ENCODE results near the gene SDCCAG8.
"Not testable (repeated sequence)": the region's sequence is repeated elsewhere in the genome, so short reads cannot be mapped to it uniquely, and the experiment has no call there.

Gene SDCCAG8

GRCh38 chr1:243255791-243256512 is at the start of gene SDCCAG8:
TSS of gene SDCCAG8 (plus strand) at chr1:243256041. CDS start at chr1:243256174, 133 bp downstream.
- peak; percentile 89 for DNase-seq (ENCODE audit: low read depth)

DNA sequence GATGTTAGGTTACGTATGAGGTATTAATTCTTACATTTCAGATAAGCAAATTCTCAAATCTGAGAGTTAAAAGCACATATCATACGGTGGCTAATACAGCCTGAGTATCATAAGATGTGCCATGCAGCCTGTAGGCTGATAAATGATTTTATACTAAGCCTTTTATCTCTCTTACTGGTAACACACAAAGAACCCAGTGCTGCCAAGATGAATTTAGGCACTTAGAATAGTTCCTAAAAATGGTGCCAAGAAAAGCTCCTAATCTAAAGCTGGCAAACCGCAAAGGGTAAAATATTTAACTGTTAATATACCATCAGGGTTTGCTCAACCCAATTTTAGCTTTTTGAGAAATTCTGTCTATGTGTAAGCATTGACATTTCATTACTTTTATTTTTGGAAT is 43.9 kb upstream of the SDCCAG8 start:
- not testable (repeated sequence) for DNase-seq (ENCODE audit: low read depth)

DNA sequence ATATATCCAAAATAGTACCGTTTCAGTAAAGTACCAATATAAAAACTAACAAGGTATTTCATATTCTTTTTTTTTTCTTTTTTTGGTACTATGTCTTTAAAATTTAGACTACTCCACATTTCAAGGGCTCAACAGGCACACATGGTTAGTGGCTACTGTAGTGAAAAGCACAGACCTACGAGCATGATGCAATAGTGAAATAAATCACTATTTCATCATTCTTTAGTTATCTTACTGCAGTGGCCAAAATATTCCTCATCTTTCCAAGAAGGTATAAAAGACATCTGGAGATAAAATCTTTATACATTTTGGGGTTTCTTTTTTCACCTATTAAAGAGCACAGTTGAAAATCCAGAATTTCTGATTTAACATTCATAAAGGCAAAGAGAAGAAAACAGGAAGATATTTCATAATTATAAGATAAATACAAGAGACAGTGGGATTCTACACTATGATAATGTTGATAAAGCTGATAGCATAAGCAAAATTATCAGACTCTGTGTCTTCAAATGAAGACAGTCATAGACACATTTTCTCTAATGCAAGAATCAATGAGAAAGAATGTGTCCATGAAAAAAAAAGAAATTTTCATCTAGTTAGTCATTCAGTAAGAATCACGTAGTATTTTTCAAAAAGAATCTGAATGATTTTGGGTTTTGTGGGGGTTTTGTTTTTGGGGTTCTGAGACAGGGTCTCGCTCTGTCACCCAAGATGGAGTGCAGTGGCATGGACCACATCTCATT is 42.6 kb upstream of the SDCCAG8 start:
- DNase-seq (ENCODE audit: low read depth): no peak

DNA sequence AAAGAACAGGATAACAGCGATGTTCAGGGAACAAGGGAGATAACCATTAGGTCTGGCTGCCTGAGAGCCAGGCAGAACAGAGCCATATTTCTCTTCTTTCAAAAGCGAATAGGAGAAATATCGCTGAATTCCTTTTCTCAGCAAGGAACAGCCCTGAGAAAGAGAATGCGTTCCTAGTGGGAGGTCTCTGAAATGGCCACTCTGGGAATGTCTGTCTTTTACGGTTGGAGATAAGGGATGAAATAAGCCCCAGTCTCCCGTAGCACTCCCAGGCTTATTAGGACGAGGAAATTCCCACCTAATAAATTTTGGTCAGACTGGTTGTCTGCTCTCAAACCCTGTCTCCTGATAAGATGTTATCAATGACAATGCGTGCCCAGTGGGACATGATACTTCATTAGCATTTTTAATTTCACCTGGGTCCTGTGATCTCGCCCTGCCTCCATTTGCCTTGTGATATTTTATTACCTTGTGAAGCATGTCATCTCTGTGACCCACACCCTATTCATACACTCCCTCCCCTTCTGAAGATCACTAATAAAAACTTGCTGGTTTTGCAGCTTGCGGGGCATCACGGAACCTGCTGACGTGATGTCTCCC is 40.5 kb upstream of the SDCCAG8 start:
- not testable (repeated sequence) for DNase-seq (ENCODE audit: low read depth)

GRCh38 chr1:243216741-243217140 is 39.1 kb upstream of the SDCCAG8 start:
- no peak for DNase-seq (ENCODE audit: low read depth)

DNA sequence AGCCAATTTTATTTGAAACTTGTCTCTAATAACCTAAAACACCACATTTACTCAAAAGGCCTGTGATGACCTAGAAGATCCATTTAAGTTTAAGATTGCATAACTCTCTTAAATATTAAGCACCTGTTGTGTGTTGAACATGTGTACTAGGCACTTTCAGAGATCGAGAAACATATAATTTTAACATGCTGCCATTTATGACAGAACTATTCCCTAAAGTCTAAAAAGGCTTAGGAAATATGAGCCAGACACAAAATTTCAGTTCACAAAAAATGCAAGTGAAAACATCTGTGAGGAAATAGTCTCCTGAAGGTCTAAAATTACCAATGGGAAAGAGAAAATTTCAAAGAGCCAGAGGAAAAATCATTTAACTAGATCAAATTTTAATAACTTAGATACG is 38.5 kb upstream of the SDCCAG8 start:
- no peak for DNase-seq (ENCODE audit: low read depth)

DNA sequence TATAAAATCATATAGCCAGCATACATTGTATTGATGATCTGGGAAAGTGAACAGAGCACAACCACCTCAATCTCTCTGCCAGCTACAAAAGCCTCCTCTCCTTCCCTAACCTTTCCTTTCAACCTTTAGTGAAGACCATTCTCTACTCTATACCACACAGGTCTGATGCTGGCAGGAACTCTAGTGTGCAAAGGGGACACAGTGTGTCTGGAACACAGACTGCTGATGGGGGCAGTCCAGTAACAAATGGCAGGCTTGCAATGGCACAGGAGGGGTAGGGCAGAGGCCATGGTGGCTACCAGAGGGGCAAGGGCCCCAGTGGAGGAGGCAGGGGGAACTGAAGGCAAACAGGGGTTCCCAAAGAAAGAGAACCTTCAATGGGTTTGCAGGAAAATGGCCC is 37.8 kb upstream of the SDCCAG8 start:
- DNase-seq (ENCODE audit: low read depth): no peak

DNA sequence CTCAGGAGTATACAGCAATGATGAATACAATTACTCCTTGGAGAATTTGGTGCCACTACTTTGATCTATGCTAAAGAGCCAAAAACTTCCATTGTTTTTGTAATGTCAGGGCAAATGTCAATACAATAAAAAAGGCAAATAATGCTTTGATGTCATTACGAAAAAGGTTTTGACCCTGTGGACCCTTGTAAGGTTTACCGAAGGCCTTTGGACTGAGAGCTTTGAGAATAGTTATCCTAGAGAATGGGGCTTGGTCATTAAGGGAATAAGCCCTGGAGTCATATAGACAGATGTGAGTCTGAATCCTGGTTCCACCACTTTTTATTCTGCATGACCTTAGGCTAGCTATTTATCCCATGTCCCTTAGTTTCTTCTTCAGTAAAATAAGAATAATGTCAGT is 28.2 kb upstream of the SDCCAG8 start:
- DNase-seq (ENCODE audit: low read depth): no peak

DNA sequence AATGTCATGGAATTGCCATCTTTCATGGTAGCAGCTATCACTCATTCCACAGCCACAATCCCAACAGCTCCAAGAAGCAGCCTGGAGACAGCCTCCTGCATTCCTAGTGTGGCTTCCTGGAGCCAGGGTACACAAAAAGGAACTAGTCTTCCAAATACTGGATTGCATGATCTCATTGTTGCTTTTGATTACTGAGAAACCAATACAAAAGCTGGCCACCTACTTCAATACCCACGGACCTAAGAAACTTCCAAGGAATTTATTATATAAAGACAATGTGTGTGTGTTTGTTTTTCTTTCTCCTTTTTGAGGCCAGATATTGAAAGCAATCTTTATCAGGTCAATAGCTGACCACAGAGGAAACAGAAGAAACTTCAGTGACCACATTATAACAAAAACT is 26.3 kb upstream of the SDCCAG8 start:
- no peak for DNase-seq (ENCODE audit: low read depth)

- DNase-seq (ENCODE audit: low read depth): no peak
Observed at GRCh38 chr1:243230914-243231313, 24.9 kb upstream of the SDCCAG8 start.

GRCh38 chr1:243233908-243234307 is 21.9 kb upstream of the SDCCAG8 start:
- DNase-seq (ENCODE audit: low read depth): no peak

DNA sequence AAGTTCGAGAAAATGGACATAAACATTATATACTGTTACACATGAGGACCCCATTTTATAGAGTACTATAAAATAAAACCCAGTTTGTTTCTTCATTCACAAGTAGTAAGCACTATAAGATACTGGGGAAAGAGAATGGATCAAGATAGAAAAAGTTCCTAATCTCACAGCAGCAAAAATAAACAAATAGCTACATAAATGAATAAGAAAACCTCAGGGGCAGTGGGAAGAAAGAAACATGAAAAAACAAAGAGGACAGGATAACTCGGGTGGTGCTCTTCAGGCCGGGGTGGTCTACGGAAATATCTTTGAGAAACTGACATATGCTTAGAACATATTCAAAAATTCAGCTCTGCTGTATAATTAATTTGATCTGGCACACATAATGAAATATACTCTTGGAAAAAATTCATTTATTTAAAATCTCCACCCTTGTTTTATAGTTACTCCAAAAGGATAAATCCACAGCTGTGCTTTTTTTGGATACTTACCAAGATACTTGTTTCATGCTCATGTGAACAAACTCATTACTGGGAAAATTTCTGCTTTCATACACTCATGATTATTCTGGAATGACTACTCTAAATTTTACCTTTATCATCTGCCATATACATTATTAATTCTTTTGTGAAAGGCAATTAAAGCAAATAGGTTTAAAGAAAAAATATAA is 20.7 kb upstream of the SDCCAG8 start:
- no peak for DNase-seq (ENCODE audit: low read depth)

DNA sequence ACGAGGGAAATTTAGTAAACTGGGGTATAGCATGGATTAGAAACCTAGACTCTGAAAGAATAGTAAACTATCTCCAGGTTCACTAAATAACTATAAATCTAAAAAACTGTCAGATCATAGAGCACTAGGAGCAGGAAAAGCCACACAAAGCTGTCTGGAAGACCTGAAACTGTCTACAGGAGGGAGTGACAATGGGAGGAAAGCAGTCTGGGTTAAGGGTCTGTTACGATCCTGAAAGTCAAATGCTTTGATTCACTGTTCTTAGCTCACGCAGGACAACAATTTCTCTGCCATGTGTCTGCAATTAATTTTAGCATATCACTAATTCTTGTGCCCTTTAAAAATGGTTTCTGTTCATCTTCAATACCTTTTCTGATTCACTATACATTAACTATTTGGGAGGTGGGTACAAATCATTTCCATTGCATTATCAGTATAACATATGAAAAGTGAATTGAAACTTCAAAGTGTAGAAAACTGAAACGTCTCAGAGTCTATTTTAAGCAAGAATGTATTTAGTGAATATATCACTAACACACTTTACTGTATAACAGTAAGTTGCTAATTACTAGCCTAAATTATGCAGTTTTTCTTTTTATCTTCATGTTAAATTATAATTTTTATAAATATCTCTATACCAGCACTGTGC is 19.1 kb upstream of the SDCCAG8 start:
- DNase-seq (ENCODE audit: low read depth): no peak

- no peak for DNase-seq (ENCODE audit: low read depth)
Observed at GRCh38 chr1:243244432-243244841, 11.4 kb upstream of the SDCCAG8 start.

- no peak for DNase-seq (ENCODE audit: low read depth)
Observed at GRCh38 chr1:243246916-243247315, 8.9 kb upstream of the SDCCAG8 start.

- DNase-seq (ENCODE audit: low read depth): no peak
Observed at GRCh38 chr1:243247901-243248300, 7.9 kb upstream of the SDCCAG8 start.

DNA sequence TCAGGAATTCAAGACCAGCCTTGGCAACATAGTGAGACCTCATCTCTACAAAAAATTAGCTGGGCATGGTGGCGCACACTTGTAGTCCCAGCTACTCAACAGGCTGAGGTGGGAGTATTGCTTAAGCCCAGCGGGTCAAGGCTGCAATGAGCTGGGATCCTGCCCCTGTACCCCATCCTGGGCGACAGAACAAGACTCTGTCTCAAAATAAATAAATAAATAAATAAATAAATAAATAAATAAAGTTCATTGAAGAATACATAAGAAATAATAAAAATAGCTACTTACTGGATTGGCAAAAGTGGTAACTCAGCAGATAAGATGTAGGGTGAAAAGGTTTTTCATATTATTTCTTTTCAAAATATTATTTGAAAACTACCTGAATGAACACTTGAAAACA is 6.6 kb upstream of the SDCCAG8 start:
- no peak for DNase-seq (ENCODE audit: low read depth)

- DNase-seq (ENCODE audit: low read depth): no peak
Observed at GRCh38 chr1:243250102-243250501, 5.7 kb upstream of the SDCCAG8 start.

GRCh38 chr1:243251539-243251938 is 4.3 kb upstream of the SDCCAG8 start:
- no peak for DNase-seq (ENCODE audit: low read depth)

DNA sequence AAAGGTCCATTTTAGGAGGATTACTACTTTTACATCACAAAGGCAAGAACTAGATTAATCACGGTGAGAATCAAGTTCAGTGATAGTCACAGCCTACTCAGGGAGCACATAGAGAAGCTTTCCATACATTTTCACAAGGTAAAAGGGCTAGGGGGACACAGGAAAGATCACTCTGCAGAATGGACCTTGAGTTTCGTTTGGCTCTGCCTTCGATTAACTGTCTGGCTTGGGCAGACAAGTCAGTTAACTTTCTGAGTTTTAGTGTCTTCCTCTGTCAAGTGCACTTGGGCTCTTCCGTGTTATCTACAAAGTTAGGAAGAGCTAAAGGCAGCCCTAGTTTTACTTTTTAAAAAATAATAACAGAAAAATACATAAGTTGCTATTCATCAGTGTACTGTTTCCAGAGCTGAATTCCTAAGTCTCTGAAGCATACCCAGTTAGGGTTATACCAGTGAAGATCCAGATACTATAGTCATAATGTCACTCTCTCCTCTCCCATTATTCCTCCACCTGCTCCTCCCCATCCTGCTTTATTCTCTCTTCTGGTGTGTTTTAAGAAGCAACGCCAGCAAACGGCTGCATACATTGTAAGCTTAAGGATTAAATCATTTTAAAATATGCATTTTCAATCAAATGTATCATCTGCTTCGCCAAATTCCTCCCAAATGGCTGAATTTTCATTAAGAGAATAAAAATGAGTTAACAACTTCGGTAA is 2.5 kb upstream of the SDCCAG8 start:
- DNase-seq (ENCODE audit: low read depth): no peak

GRCh38 chr1:243253926-243254232 is 2.0 kb upstream of the SDCCAG8 start:
- DNase-seq (ENCODE audit: low read depth): no peak

Data from stimulated activated CD8-positive, alpha-beta memory T cell treated with anti-CD3 and anti-CD28 coated beads, Interleukin-4, amount 100 ng/mL, for 24 hours (primary cell).